ENCODE measurements around the gene MYO9B. TPM values are rescaled to one million over a fixed set of nuclear protein-coding genes. Genes with fewer than 3 reads are reported as not detected.

The MYO9B gene
- total RNA-seq, 1 experiment from 2014 or later, result 103 TPM

DNA sequence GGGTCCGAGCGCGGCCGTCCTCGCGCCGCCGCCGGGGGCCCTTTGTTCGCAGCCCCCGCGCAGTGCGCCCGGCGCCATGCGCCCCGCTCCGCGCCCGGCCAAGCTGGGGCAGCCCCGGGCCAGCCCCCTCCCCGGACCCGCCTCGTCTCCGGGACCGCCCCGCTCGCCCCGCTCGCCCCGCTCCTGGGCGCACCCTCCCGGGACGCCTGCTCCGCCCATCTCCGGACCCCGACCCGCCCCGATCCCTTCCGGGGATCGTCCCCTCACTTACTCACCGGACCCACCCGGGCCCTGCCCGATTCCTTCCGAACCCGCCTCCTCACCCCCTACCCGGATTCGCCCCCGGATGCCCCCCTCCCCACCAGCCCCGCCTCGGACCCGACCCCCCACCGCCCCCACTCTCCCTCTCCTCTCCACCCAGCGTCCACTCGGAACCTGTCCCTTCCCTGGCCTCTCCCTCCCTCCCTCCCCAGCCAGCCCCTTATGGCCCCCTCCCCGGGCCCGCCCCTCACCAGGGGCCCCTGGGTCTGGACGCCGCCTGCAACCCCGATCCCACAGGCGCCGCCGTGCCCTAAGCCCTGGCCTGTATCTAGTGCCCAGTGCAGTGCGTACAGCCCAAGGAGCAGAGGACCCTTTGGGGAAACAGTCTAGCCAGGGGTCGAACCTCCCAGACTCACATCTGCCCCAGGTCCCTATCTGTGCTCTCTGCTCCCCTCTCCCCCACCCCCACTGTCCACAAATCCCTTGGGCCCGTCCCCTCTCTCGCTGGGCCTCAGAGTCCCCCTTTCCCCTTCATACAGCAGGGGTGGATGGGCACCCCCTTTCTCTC is 48.7 kb upstream of the MYO9B start, which contains the start of gene CPAMD8:
Gene CPAMD8 (minus strand): TSS at position 105 of the 829 bp plus-strand sequence. CDS start 168 bp downstream, outside the sequence.
- BruUV-seq (replicated peaks), result no TSS peak
- Histone ChIP-seq H3K9me2 (ENCODE audit: insufficient read depth) (no peaks in the 10 kb centered on the region), H3K4me3 (peak within 1 kb of the TSS; percentile 92), H3F3A (ENCODE audit: insufficient read depth, low read depth) (peaks cover 58% of the 10 kb centered on the region), H2AFZ (peak within 1 kb of the TSS; percentile 83), H3K4me2 (peak within 1 kb of the TSS; percentile 89), H3K27ac (peak within 1 kb of the TSS; percentile 48), H3K36me3 (ENCODE audit: low read depth) (peaks cover 7% of the 10 kb centered on the region; the same call in 1 of the 2 replicates), H3K4me1 (replicated peaks; ENCODE audit: insufficient read depth) (peaks cover 43% of the 10 kb centered on the region), H3K9me3 (ENCODE audit: insufficient read depth, low read depth) (no peaks in the 10 kb centered on the region), H3K79me2 (ENCODE audit: low read depth) (peaks cover 27% of the 10 kb centered on the region), H3K27me3 (ENCODE audit: insufficient read depth, low read depth) (no peaks in the 10 kb centered on the region), H4K20me1 (ENCODE audit: insufficient read depth) (no peaks in the 10 kb centered on the region)
- DNase-seq, result peak in 1 of 2 experiments; percentile 40
- POLR2A ChIA-PET (ENCODE audit: unreplicated experiment), result no interaction called here
- intact Hi-C loops (cut with micrococcal nuclease; ENCODE audit: unreplicated experiment), result no loop called here
- TF ChIP-seq CTCF (conservative IDR thresholded peaks at IDR 0.05) (no peak), EZH2 (IDR thresholded peaks at IDR 0.05; ENCODE audit: low read depth) (no peak)
- CTCF ChIA-PET, result interaction anchor here (0.5 kb wide), 1 partner anchor 1217 kb away, joined by 4 read pairs; no protein-coding TSS in a partner anchor

- CTCF ChIA-PET, result interaction anchor here (0.5 kb wide), 1 partner anchor 1218 kb away, joined by 4 read pairs; no protein-coding TSS in a partner anchor
Measured at GRCh38 chr19:17027535-17027975, 48.0 kb upstream of the MYO9B start.

More at GRCh38 chr19:17027535-17027975, 48.0 kb upstream of the MYO9B start:
- Histone ChIP-seq H3K4me1 (replicated peaks; ENCODE audit: insufficient read depth) (peaks cover 39% of the 10 kb centered on the region), H3F3A (ENCODE audit: insufficient read depth, low read depth) (peaks cover 54% of the 10 kb centered on the region), H2AFZ (no peak overlapping the region), H3K4me2 (peak overlapping the region; percentile 23; the same call in 1 of the 2 replicates), H3K9me2 (ENCODE audit: insufficient read depth) (no peaks in the 10 kb centered on the region), H3K79me2 (ENCODE audit: low read depth) (peaks cover 27% of the 10 kb centered on the region), H3K27ac (no peak overlapping the region), H3K27me3 (ENCODE audit: insufficient read depth, low read depth) (no peaks in the 10 kb centered on the region), H3K36me3 (ENCODE audit: low read depth) (peaks cover 7% of the 10 kb centered on the region; the same call in 1 of the 2 replicates), H3K4me3 (no peak overlapping the region), H3K9me3 (ENCODE audit: insufficient read depth, low read depth) (no peaks in the 10 kb centered on the region), H4K20me1 (ENCODE audit: insufficient read depth) (no peaks in the 10 kb centered on the region)
- intact Hi-C loops (cut with micrococcal nuclease; ENCODE audit: unreplicated experiment), result no loop called here
- DNase-seq, result no peak
- no peak for TF ChIP-seq CTCF (conservative IDR thresholded peaks at IDR 0.05)
- no peak for TF ChIP-seq EZH2 (IDR thresholded peaks at IDR 0.05; ENCODE audit: low read depth)
- no TSS peak for BruUV-seq (replicated peaks)
- POLR2A ChIA-PET (ENCODE audit: unreplicated experiment), result interaction anchor here (0.6 kb wide), 1 partner anchor 1647 kb away, joined by 12 read pairs; no protein-coding TSS in a partner anchor

Data from PC-9 (cell line).